Thoracic aorta (tissue), 2 donors: ENCODE results near the gene OIT3. TPM values are rescaled to one million over a fixed set of nuclear protein-coding genes. Genes with fewer than 3 reads are reported as not detected.
"Not testable (repeated sequence)": the region's sequence is repeated elsewhere in the genome, so short reads cannot be mapped to it uniquely, and the experiment has no call there.

Experiments used
- ATAC-seq: fragments of 150-250 bp; one replicate; pipeline ENCODE4 v1.8.0; 2017; ENCODE audit warnings: low read depth; ENCODE audit not compliant: insufficient number of reproducible peaks, low FRiP score
- DNase-seq: peaks from one replicate; pipeline ENCODE4 v3.0.0-alpha.2; 2020; ENCODE audit warnings: low spot score
- H3K27ac ChIP-seq, 2 donors: fragments of 200-600 bp; sonication (generic); 1 replicate in 1 of 2; 2 replicates in 1 of 2; pipeline ENCODE4 v1.5.1; 2016; ENCODE audit warnings: mild to moderate bottlenecking in 2 of 2, moderate library complexity in 2 of 2
- H3K27me3 ChIP-seq: fragments of 200-600 bp; sonication (generic); replicated peaks from 2 replicates; pipeline ENCODE4 v1.6.0; 2016; ENCODE audit warnings: mild to moderate bottlenecking; ENCODE audit not compliant: insufficient read depth
- H3K36me3 ChIP-seq: fragments of 200-600 bp; sonication (generic); one replicate; pipeline ENCODE4 v1.5.1; 2016
- H3K4me1 ChIP-seq, 2 donors: fragments of 200-600 bp; sonication (generic); 1 replicate in 1 of 2; 2 replicates in 1 of 2; pipeline versions ENCODE4 v1.5.1 to v1.6.0; 2016; ENCODE audit warnings: low read depth in 2 of 2, mild to moderate bottlenecking in 1 of 2; ENCODE audit not compliant: control insufficient read depth in 1 of 2
- H3K4me3 ChIP-seq: fragments of 200-600 bp; sonication (generic); 2 replicates; pipeline ENCODE4 v1.5.1; 2016; ENCODE audit warnings: mild to moderate bottlenecking
- H3K9me3 ChIP-seq: fragments of 200-600 bp; sonication (generic); 2 replicates; pipeline ENCODE4 v1.5.1; 2016
- CTCF ChIP-seq: fragments of 200-600 bp; sonication (generic); IDR thresholded peaks from one replicate; pipeline ENCODE4 v1.5.1; 2019; ENCODE audit warnings: antibody characterized with exemption
- total RNA-seq, 2 donors: library from RNA; depleted of rRNA; stranded (reverse); fragments of >200 nt; gene quantifications; one replicate each; pipeline versions ENCODE4 v1.1.0 to v1.2.3, GENCODE V29; 2016

OIT3 gene
- total RNA-seq, 2 donors from 2014 or later, result not detected

- Histone ChIP-seq H3K9me3 (no peaks in the 10 kb centered on the region), H3K27ac (no peak overlapping the region), H3K36me3 (no peaks in the 10 kb centered on the region), H3K4me1 (no peaks in the 10 kb centered on the region), H3K27me3 (no peaks in the 10 kb centered on the region), H3K4me3 (no peak overlapping the region)
- DNase-seq (no peak), ATAC-seq (no peak)
- TF ChIP-seq CTCF, result no peak
These were observed 17.2 kb downstream of the OIT3 start for GRCh38 chr10:72910705-72911104.

- DNase-seq (no peak), ATAC-seq (no peak)
- TF ChIP-seq CTCF, result no peak
- H3K27ac ChIP-seq, result no peak overlapping the region
- no peaks in the 10 kb centered on the region for H3K9me3 ChIP-seq
- no peaks in the 10 kb centered on the region for H3K4me1 ChIP-seq
- no peaks in the 10 kb centered on the region for H3K36me3 ChIP-seq
- H3K4me3 ChIP-seq, result no peak overlapping the region
- no peaks in the 10 kb centered on the region for H3K27me3 ChIP-seq
These were observed 18.2 kb downstream of the OIT3 start for GRCh38 chr10:72911758-72912157.

DNA sequence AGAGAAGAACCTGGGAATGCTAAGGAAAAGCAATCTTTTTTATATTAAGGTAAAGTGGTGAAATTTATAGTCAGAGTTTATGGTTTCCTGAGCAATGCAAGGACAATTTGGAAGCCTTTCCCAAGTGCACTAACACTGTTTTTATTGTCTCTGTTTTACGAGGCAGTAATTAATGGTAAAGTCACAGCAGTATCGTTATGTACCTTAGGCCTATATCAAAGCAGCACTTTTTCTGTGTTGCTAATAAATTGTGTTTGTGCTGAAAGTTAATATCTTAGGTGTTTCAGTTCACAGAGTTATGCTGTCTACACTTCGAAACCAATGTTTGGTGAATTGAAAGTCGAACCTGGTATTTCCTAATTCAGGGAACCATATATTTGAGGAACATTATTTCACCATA lies 19.2 kb downstream of the OIT3 start:
- ATAC-seq (no peak), DNase-seq (no peak)
- Histone ChIP-seq H3K27me3 (no peaks in the 10 kb centered on the region), H3K4me3 (no peak overlapping the region), H3K4me1 (peaks cover 4 to 7% of the 10 kb centered on the region in 2 donors), H3K9me3 (no peaks in the 10 kb centered on the region), H3K36me3 (no peaks in the 10 kb centered on the region), H3K27ac (no peak overlapping the region)
- no peak for TF ChIP-seq CTCF

DNA sequence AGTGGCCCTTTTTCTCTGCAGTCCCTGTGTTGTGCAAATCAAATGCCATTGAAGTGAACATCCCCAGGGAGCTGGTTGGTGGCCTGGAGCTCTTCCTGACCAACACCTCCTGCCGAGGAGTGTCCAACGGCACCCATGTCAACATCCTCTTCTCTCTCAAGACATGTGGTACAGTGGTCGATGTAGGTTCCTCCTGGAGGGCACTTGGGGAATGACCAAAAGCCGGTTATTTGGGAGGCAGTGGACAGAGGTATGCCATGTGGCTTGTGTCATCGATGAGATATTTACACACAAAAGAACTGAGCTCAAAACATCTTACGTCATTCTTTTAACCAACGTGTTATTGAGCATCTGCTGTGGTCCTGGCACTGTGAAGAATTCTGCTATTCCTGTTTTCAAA lies 19.7 kb downstream of the OIT3 start:
- no peak for ATAC-seq
- no peak overlapping the region for H3K4me3 ChIP-seq
- H3K4me1 ChIP-seq, result peaks cover 4 to 8% of the 10 kb centered on the region in 2 donors
- no peak for DNase-seq
- no peak for TF ChIP-seq CTCF
- H3K27ac ChIP-seq, result no peak overlapping the region
- no peaks in the 10 kb centered on the region for H3K9me3 ChIP-seq
- H3K36me3 ChIP-seq, result no peaks in the 10 kb centered on the region
- H3K27me3 ChIP-seq, result no peaks in the 10 kb centered on the region

- not testable (repeated sequence) for H3K36me3 ChIP-seq, H3K4me3 ChIP-seq, ATAC-seq
These were observed 23.7 kb downstream of the OIT3 start for GRCh38 chr10:72917201-72917600.

DNA sequence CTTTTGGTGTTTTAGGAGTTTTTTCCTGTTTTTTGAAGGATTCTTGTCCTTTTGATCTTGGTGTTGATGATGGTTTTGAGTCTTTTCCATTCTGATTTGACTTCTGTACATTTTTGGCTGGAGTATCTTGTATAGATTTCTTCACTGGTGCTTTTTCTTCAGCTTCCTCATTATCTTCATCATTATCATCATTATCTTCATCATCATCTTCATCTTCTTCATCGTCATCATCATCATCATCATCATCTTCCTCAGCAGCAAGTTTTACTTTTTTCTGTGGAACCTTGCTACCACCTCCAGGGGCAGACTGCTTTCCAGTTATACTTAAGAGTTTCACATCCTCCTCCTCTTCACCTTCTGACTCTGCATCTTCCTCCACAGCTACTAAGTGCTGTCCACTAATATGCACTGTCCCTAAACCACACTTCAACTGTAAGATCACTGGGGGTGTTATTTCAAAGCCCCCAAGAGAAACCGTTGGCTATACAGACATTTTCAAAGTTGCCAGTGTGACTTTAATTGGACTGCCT lies 24.3 kb downstream of the OIT3 start:
- DNase-seq, ATAC-seq, H3K4me1 ChIP-seq, H3K27ac ChIP-seq, H3K4me3 ChIP-seq, H3K27me3 ChIP-seq, H3K36me3 ChIP-seq, H3K9me3 ChIP-seq: not testable (repeated sequence)

More at GRCh38 chr10:72917201-72917600, 23.7 kb downstream of the OIT3 start:
- not testable (repeated sequence) for H3K9me3 ChIP-seq, H3K27ac ChIP-seq, H3K4me1 ChIP-seq, DNase-seq, H3K27me3 ChIP-seq
